Stomach (tissue), 9 donors: Measurements from ENCODE around the gene M1AP. TPM values are rescaled to one million over a fixed set of nuclear protein-coding genes. Genes with fewer than 3 reads are reported as not detected.
"Not testable (repeated sequence)": the region's sequence is repeated elsewhere in the genome, so short reads cannot be mapped to it uniquely, and the experiment has no call there.

ENCODE experiments used
- DNase-seq, 2 donors: peaks; one replicate each; pipeline versions ENCODE4 v3.0.0 to v3.0.0-alpha.2; 2013 to 2019
- H3K27ac ChIP-seq, 5 donors: fragments of 200-600 bp in 4 of 5; sonication (generic) in 4 of 5; one replicate each; pipeline ENCODE4 v1.5.1; 2013 to 2019; ENCODE audit warnings: mild to moderate bottlenecking in 1 of 5, moderate library complexity in 1 of 5
- H3K27me3 ChIP-seq, 3 donors: fragments of 200-600 bp; sonication (generic); one replicate each; pipeline ENCODE4 v1.5.1; 2017 to 2019; ENCODE audit warnings: mixed run types in 1 of 3
- H3K36me3 ChIP-seq, 4 donors: fragments of 200-600 bp; sonication (generic); 1 replicate in 3 of 4; 2 replicates in 1 of 4; pipeline ENCODE4 v1.5.1; 2016 to 2019
- H3K4me1 ChIP-seq, 4 donors: fragments of 200-600 bp; sonication (generic); one replicate each; pipeline ENCODE4 v1.5.1; 2016 to 2019
- H3K4me3 ChIP-seq, 4 donors: fragments of 200-600 bp; sonication (generic) in 3 of 4; one replicate each; pipeline ENCODE4 v1.5.1; 2016 to 2019; ENCODE audit warnings: mild to moderate bottlenecking in 1 of 4
- H3K9me3 ChIP-seq, 4 donors: fragments of 200-600 bp; sonication (generic); one replicate each; pipeline ENCODE4 v1.5.1; 2016 to 2019
- EP300 ChIP-seq: sonication (generic); formaldehyde crosslinking; IDR thresholded peaks from one replicate; pipeline ENCODE4 v1.6.1; 2017; ENCODE audit warnings: antibody characterized with exemption
- POLR2A ChIP-seq, 4 donors: fragments of 450-650 bp; IDR thresholded peaks; one replicate each; pipeline ENCODE4 v1.6.1; 2016; ENCODE audit warnings: antibody characterized with exemption in 4 of 4, control low read depth in 2 of 4, mild to moderate bottlenecking in 1 of 4, moderate library complexity in 1 of 4
- POLR2AphosphoS5 ChIP-seq, 3 donors: sonication (generic); formaldehyde crosslinking; IDR thresholded peaks; one replicate each; pipeline ENCODE4 v1.6.1; 2016; ENCODE audit warnings: antibody characterized with exemption in 3 of 3
- WGBS, 5 donors: extraction: QIAGEN DNeasy Blood & Tissue Kit in 3 of 5; methylation state at CpG; one replicate each; pipeline versions ENCODE4 v1.1.5 to v1.1.7; 2013 to 2018; 5-methylcytosine and 5-hydroxymethylcytosine counted together
- intact Hi-C: fragments of 100-400 bp; cut with DNase I; formaldehyde crosslinking; loops from one replicate; pipeline ENCODE4 v1.15.1; 2023; ENCODE audit warnings: low total_unique reads
- polyA plus RNA-seq, 3 donors: library from polyadenylated mRNA; stranded (reverse); fragments of 200-250 nt; gene quantifications; one replicate each; pipeline ENCODE4 v1.2.3, GENCODE V29; 2013
- total RNA-seq, 5 donors: library from RNA; depleted of rRNA; stranded (reverse); fragments of >200 nt; gene quantifications; one replicate each; pipeline versions ENCODE4 v1.1.0 to v1.2.3, GENCODE V29; 2014 to 2016
- TF ChIP-seq, protein P1 (sequence below), 7 experiments: fragments of 450-650 bp in 4 of 7; fragments of 200-600 bp in 3 of 7; sonication (generic) in 3 of 7; IDR thresholded peaks; one replicate each; pipeline ENCODE4 v1.5.1; 2016 to 2019; ENCODE audit warnings: antibody characterized with exemption in 7 of 7, control low read depth in 2 of 7, mild to moderate bottlenecking in 1 of 7
- donor health status: healthy with polysubstance abuse.
- donor health status: Bipolar disorder and iron deficiency.
- donor health status: healthy.

The M1AP gene
- total and polyA plus RNA-seq, 8 donors, result 0.18 to 27.1 (median 0.31) TPM; not detected in 3

DNA sequence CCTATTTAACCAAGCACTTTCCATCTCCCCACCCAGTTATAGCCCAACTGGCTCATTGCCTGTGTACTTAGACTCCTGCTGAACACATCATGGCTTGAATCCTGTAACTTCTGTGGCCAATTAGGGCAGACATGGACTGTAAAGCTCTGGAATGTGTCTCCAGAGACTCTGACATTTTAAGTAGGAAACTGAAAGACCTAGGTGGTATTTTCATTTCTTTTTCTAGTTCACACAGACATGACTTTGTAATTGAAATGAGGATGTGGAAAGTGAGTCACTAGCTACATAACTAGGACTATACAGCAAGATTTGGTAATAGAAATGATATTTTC is 81.4 kb downstream of the M1AP start:
- Histone ChIP-seq H3K36me3 (no peaks in the 10 kb centered on the region), H3K27ac (no peak overlapping the region), H3K27me3 (no peaks in the 10 kb centered on the region), H3K4me1 (no peaks in the 10 kb centered on the region), H3K9me3 (no peaks in the 10 kb centered on the region), H3K4me3 (no peak overlapping the region)
- DNase-seq, result no peak
- no peak for TF ChIP-seq POLR2A (IDR thresholded peaks at IDR 0.05)
- TF ChIP-seq EP300, result no peak
- TF ChIP-seq POLR2AphosphoS5 (IDR thresholded peaks at IDR 0.05), result no peak
- TF ChIP-seq, protein P1, sequence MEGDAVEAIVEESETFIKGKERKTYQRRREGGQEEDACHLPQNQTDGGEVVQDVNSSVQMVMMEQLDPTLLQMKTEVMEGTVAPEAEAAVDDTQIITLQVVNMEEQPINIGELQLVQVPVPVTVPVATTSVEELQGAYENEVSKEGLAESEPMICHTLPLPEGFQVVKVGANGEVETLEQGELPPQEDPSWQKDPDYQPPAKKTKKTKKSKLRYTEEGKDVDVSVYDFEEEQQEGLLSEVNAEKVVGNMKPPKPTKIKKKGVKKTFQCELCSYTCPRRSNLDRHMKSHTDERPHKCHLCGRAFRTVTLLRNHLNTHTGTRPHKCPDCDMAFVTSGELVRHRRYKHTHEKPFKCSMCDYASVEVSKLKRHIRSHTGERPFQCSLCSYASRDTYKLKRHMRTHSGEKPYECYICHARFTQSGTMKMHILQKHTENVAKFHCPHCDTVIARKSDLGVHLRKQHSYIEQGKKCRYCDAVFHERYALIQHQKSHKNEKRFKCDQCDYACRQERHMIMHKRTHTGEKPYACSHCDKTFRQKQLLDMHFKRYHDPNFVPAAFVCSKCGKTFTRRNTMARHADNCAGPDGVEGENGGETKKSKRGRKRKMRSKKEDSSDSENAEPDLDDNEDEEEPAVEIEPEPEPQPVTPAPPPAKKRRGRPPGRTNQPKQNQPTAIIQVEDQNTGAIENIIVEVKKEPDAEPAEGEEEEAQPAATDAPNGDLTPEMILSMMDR (IDR thresholded peaks at IDR 0.05), result no peak
- intact Hi-C loops, result no loop called here

DNA sequence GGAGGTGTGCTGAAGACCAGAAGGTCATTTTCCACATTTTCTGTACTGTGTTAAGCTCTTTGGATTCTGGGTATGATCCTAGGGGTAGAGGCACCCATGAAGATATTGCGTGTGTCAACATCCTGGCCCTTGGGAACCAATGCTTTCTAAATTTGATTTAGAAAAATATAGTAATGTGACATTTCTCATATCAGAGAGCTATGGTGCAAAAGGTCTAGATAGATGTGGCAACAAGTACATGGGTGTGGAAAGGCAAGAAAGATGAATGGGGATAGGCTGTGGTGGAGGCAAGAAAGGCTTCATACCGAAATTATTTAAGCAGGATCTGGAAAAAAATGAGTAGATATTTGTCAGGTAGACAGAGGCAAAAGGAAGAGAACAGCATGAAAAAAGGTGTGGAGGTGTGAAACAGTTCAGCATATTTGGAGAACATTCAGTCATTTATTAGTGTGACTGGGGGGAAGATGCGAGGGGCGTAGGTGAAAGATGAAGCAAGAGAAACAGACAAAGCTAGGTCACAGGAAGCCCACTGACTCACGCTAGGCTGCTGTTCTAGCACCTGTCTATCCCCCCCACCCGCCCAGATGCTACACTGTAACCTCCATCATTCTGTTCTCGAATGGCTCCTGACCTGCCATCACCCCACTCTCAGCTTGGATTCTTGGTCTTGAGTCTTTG is 81.9 kb downstream of the M1AP start:
- H3K27ac ChIP-seq, result no peak overlapping the region
- H3K4me3 ChIP-seq, result no peak overlapping the region
- H3K36me3 ChIP-seq, result no peaks in the 10 kb centered on the region
- TF ChIP-seq POLR2A (IDR thresholded peaks at IDR 0.05) (no peak), POLR2AphosphoS5 (IDR thresholded peaks at IDR 0.05) (no peak), EP300 (no peak)
- TF ChIP-seq, protein P1 (IDR thresholded peaks at IDR 0.05), result no peak
- no peak for DNase-seq
- H3K4me1 ChIP-seq, result no peaks in the 10 kb centered on the region
- intact Hi-C loops, result no loop called here
- H3K9me3 ChIP-seq, result no peaks in the 10 kb centered on the region
- H3K27me3 ChIP-seq, result no peaks in the 10 kb centered on the region
- WGBS, 5 donors, result 73 to 87% (median 83%) methylated on average over 7 of the region's 7 CpGs

DNA sequence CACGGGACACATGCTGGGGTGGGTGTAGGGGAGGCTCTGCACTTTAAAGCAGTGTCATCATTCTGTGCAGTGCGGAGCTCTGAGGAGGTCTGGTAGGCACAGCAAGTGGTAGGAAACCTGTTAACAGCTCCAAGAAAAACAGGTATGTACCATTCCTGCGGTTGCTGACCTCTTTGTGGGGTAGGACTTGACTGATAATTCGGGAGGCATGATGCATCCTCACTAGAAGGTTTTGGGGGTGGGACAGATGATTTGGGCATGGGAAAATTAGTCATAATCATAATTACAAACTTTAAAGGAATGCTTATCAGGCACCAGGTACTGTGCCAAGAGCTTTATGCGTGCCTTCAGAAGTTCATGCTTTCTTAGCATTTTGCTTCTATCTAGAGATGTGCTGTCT is 83.9 kb downstream of the M1AP start:
- WGBS, 5 donors, result 62 to 75% (median 70%) methylated on average over 5 of the region's 5 CpGs
- TF ChIP-seq POLR2A (IDR thresholded peaks at IDR 0.05), result no peak
- TF ChIP-seq, protein P1 (IDR thresholded peaks at IDR 0.05), result no peak
- TF ChIP-seq POLR2AphosphoS5 (IDR thresholded peaks at IDR 0.05), result no peak
- no peak for TF ChIP-seq EP300

GRCh38 chr2:74562126-74562775 is 85.9 kb downstream of the M1AP start:
- WGBS, 5 donors, result 80 to 86% (median 83%) methylated on average over 7 of the region's 7 CpGs

More for the DNA sequence above, 83.9 kb downstream of the M1AP start:
- DNase-seq, result no peak
- Histone ChIP-seq H3K4me3 (no peak overlapping the region), H3K4me1 (peaks cover 0 to 2% (median under 1%) of the 10 kb centered on the region in 4 donors), H3K27ac (no peak overlapping the region), H3K9me3 (no peaks in the 10 kb centered on the region), H3K27me3 (no peaks in the 10 kb centered on the region), H3K36me3 (no peaks in the 10 kb centered on the region)
- intact Hi-C loops, result no loop called here

DNA sequence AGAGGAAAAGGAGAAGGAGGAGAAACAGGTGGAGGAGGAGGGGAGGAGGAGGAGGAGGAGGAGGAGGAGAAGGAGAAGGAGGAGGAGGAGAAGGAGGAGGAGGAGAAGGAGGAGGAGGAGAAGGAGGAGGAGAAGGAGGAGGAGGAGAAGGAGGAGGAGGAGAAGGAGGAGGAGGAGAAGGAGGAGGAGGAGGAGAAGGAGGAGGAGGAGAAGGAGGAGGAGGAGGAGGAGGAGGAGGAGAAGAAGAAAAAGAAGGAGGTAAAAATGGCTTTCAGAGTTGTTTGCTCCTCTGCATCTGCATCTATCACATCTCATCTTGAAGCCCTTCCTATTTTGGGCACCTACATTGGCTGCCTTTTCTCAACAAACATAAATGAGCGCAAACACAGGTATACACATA is 87.1 kb downstream of the M1AP start:
- H3K27me3 ChIP-seq, H3K4me3 ChIP-seq, DNase-seq, H3K9me3 ChIP-seq, intact Hi-C loops, H3K27ac ChIP-seq: not testable (repeated sequence)
- WGBS, 5 donors, result 91 to 100% (median 95%) methylated on average over 1 of the region's 1 CpG
- Histone ChIP-seq H3K36me3 (peaks cover 8 to 12% (median 10%) of the 10 kb centered on the region in 4 donors), H3K4me1 (peaks cover 0 to 33% (median 13%) of the 10 kb centered on the region in 4 donors)

More at GRCh38 chr2:74562126-74562775, 85.9 kb downstream of the M1AP start:
- Histone ChIP-seq H3K27me3 (no peaks in the 10 kb centered on the region), H3K9me3 (no peaks in the 10 kb centered on the region), H3K4me3 (no peak overlapping the region), H3K36me3 (no peaks in the 10 kb centered on the region), H3K4me1 (peaks cover 0 to 21% (median 13%) of the 10 kb centered on the region in 4 donors), H3K27ac (no peak overlapping the region)
- DNase-seq, result no peak
- intact Hi-C loops, result no loop called here
- TF ChIP-seq EP300, result no peak
- TF ChIP-seq POLR2A (IDR thresholded peaks at IDR 0.05), result no peak
- TF ChIP-seq POLR2AphosphoS5 (IDR thresholded peaks at IDR 0.05), result no peak
- TF ChIP-seq, protein P1 (IDR thresholded peaks at IDR 0.05), result no peak
